H1 (cell line): ENCODE measurements around the gene OSBPL6. TPM values are rescaled to one million over a fixed set of nuclear protein-coding genes. Genes with fewer than 3 reads are reported as not detected.

Source experiments
- BRCA1 ChIP-seq: IDR thresholded peaks from 2 replicates; pipeline ENCODE4 v1.6.1; 2012; ENCODE audit warnings: low read depth, low read length, improper control_type of control experiment
- EGR1 ChIP-seq: IDR thresholded peaks from 2 replicates; pipeline ENCODE4 v1.6.1; 2011; ENCODE audit warnings: low read depth, low read length, borderline replicate concordance
- NRF1 ChIP-seq: IDR thresholded peaks from 2 replicates; pipeline ENCODE4 v1.6.1; 2011; ENCODE audit warnings: mild to moderate bottlenecking, low read depth, low read length, improper control_type of control experiment
- SIN3A ChIP-seq, 2 experiments: IDR thresholded peaks in 1 of 2; conservative IDR thresholded peaks in 1 of 2; 2 replicates each; pipeline ENCODE4 v1.6.1; 2011 to 2012; ENCODE audit warnings: low read length in 2 of 2, improper control_type of control experiment in 1 of 2, low read depth in 1 of 2, mild to moderate bottlenecking in 1 of 2
- polyA plus RNA-seq, 7 experiments: library from polyadenylated mRNA; depleted of rRNA in 3 of 7; stranded (reverse) in 5 of 7; unstranded in 2 of 7; fragments of >200 nt in 5 of 7; fragments of 200-250 nt in 2 of 7; gene quantifications; 1 replicate in 5 of 7; 2 replicates in 1 of 7; 4 replicates in 1 of 7; pipeline versions ENCODE4 v1.2.1 to v1.2.3, GENCODE V29; 2011 to 2013; ENCODE audit warnings: missing spikeins in 2 of 7, mixed read lengths in 2 of 7
- total RNA-seq: library from RNA; stranded (reverse); fragmentation: NEBNext Ultra II Directional; extraction: Animal tissue kit (Norgen Biotek cat#: 25700); gene quantifications from 2 replicates; pipeline ENCODE4 v1.2.1, GENCODE V29; 2021
- TF ChIP-seq, protein P1 (sequence below), 3 experiments: IDR thresholded peaks; 1 replicate in 2 of 3; 2 replicates in 1 of 3; pipeline versions ENCODE4 v1.5.1 to v1.6.1; 2011; ENCODE audit warnings: low read length in 3 of 3, mild to moderate bottlenecking in 3 of 3, inconsistent platforms in 2 of 3, low read depth in 1 of 3, moderate library complexity in 1 of 3; ENCODE audit not compliant: insufficient read depth in 1 of 3; ENCODE audit errors: control extremely low read depth in 1 of 3

Gene OSBPL6
- total and polyA plus RNA-seq, 2 of the 8 experiments (the other 6 are each of a cell fraction or from before 2014, with no cell fraction given): 1.7 to 5.6 TPM

DNA sequence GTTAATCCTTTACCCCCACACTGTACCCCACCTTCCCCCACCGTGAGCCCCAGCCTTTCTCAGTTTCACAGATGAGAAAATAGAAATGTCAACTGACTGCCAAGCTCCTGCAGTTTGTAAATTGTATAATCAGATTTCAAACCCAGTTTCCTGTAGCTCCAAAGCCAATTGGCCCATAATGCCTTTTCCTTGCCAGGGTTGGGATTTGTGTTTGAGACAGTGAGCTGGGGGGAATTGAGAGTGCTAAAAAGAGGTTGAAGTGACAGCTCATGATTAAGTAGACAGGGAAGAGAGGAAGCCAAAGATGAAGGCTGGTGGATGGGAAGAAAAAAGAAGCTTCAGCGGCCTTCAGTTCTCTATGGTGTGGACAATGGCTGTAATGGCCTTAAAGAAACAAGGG, 10.7 kb downstream of the OSBPL6 start (continued):
- TF ChIP-seq SIN3A (conservative IDR thresholded peaks at IDR 0.05 in 1 of 2, IDR thresholded peaks at IDR 0.05 in 1 of 2; ENCODE audit: low read depth in 1 of 2, low read length in 2 of 2) (no peak), NRF1 (no peak), BRCA1 (no peak), EGR1 (no peak)
- TF ChIP-seq, protein P1, sequence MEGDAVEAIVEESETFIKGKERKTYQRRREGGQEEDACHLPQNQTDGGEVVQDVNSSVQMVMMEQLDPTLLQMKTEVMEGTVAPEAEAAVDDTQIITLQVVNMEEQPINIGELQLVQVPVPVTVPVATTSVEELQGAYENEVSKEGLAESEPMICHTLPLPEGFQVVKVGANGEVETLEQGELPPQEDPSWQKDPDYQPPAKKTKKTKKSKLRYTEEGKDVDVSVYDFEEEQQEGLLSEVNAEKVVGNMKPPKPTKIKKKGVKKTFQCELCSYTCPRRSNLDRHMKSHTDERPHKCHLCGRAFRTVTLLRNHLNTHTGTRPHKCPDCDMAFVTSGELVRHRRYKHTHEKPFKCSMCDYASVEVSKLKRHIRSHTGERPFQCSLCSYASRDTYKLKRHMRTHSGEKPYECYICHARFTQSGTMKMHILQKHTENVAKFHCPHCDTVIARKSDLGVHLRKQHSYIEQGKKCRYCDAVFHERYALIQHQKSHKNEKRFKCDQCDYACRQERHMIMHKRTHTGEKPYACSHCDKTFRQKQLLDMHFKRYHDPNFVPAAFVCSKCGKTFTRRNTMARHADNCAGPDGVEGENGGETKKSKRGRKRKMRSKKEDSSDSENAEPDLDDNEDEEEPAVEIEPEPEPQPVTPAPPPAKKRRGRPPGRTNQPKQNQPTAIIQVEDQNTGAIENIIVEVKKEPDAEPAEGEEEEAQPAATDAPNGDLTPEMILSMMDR (IDR thresholded peaks at IDR 0.05; ENCODE audit: control extremely low read depth in 1 of 3, insufficient read depth in 1 of 3, low read depth in 1 of 3, low read length in 3 of 3): no peak
- TF ChIP-seq, all 59 proteins: peak for 0
